ELR (cell line): ENCODE results near the gene AGRN.
A peak's percentile ranks its signal among the peaks of the same experiment; 100 is the strongest.
"Not testable (repeated sequence)": the region's sequence is repeated elsewhere in the genome, so short reads cannot be mapped to it uniquely, and the experiment has no call there.

Experiments
- DNase-seq: peaks from one replicate; pipeline ENCODE4 v3.0.0-alpha.2; 2015; ENCODE audit warnings: low read depth

The AGRN gene

GRCh38 chr1:1092149-1092855, 72.4 kb downstream of the AGRN start:
- no peak for DNase-seq

GRCh38 chr1:1092894-1093609, 73.1 kb downstream of the AGRN start:
- no peak for DNase-seq

GRCh38 chr1:1093610-1093943, 73.7 kb downstream of the AGRN start:
- no peak for DNase-seq

- no peak for DNase-seq
These were observed 75.1 kb downstream of the AGRN start for GRCh38 chr1:1094981-1095380.

DNA sequence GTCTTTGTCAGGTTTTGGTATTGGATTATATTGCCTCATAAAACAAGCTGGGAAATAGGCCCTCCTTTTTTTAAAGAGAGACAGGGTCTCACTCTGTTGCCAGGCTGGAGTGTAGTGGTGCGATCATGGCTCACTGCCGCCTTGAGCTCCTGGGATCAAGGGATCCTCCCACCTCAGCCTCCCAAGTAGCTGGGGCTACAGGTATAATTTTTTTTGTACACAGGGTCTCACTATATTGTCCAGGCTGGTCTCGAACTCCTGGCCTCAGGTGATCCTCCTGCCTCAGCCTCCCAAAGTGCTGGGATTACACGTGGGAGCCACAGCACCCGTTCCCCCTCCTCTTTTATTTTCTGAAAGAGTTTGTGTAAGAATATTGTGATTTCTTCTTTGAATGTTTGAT, 76.2 kb downstream of the AGRN start:
- not testable (repeated sequence) for DNase-seq

DNA sequence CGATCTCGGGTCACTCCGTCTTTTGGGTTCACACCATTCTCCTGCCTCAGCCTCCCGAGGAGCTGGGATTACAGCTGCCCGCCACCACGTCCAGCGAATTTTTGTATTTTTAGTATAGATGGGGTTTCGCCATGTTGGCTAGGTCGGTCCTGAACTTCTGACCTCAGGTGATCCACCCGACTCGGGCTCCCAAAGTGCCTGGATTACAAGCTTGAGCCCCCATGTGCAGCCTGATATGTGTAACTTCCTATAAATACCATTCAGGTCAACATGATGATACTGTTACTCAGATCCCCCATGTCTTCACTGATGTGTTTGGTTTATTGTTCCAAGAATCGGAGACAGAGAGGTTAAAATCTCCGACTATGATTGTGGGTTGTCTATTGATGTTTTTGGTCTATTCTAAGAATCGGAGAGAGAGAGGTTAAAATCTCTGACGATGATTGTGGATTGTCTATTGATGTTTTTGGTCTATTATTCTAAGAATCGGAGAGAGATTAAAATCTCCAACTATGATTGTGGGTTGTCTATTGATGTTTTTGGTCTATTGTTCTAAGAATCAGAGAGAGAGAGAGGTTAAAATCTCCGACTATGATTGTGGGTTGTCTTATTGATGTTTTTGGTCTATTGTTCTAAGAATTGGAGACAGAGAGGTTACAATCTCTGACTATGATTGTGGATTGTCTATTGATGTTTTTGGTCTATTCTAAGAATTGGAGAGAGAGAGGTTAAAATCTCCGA, 78.9 kb downstream of the AGRN start:
- no peak for DNase-seq

DNA sequence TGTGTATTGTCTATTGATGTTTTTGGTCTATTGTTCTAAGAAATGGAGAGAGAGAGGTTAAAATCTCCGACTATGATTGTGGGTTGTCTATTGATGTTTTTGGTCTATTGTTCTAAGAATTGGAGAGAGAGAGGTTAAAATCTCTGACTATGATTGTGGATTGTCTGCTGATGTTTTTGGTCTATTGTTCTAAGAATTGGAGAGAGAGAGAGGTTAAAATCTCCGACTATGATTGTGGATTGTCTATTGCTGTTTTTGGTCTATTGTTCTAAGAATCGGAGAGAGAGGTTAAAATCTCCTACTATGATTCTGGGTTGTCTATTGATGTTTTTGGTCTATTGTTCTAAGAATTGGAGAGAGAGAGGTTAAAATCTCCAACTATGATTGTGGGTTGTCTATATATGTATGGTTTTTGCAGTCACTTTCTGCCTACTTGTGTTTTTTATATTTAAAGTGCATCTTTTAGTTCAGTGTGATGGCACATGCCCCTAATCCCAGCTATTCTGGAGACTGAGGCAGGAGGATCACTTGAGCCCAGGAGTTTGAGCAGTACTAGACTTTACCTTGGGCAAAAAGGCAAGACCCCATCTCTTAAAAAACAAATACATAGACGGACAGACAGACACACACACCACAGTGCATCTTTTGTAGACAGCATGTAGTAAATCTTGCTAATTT, 79.7 kb downstream of the AGRN start:
- no peak for DNase-seq

DNA sequence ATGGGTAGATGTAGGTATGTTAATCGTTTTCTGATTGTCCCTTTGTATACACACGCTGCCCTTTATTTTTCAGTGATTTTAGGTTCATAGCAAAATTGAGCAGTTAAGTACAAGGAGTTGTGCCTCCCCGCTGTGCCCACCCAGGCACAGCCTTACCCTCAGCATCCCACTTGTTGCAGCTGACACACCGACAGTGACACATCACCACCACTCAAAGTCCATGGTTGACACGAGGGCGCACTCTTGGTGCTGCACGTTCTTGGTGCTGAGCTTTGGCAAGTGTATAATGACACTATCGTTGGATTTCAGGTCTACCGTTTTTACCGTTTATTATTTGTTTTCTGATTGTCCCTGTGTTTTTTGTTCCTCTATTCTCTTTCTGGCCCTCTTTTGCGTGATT, 80.4 kb downstream of the AGRN start:
- DNase-seq, result no peak

GRCh38 chr1:1101503-1101902, 81.6 kb downstream of the AGRN start:
- DNase-seq, result no peak

DNA sequence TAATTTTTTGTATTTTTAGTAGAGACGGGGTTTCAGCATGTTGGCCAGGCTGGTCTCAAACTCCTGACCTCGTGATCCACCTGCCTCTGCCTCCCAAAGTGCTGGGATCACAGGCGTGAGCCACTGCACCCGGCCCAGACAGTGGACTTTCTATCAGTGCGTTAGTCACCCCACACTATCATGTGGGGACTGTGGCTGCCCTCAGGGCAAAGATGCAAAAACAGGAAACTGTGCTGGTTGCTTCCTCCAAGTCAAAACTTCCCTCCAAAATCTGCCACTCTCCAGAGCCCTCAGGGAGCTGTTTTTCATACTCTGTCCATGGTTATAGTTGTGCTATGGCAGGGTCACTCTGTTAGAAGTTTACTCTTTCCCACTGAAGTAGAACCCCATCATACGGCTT, 84.2 kb downstream of the AGRN start:
- peak; percentile 55 for DNase-seq
